ENCODE results near the gene GRK5.

Gene GRK5

DNA sequence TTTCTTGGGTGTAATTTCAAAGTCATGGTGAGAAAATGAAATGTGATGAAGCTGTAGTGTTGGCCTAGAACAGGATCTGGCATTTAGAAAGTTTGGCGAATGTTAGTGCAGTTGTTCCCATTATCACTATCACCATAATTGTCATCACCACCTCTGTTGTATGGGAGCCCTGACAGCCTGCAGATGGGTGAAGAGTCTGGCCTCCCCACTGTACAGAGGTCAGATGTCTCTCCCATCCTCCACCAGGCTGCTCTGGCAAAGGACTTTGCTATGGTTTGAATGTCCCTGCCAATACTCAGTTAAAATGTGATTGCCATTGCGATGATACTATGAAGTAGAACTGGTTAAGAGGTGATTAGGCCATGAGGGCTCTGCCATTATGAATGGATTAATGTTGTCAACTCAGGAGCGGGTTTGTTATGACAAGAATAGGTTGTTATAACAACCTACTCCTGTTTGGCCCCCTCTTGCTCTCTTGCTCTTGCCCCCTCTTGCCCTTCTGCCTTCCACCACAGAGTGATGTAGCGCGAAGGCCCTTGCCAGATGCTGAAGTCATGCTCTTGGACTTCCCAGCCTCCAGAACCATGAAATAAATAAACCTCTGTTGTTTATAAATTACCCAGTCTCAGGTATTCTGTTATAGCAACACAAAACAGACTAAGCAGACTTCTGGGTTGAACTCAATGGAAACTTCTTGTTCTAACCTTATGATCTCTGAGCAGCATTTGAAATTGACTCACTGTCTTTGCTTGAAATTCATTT lies 90.0 kb downstream of the GRK5 start:
- no peak for DNase-seq (ENCODE audit: low read depth in 2 of 2)

DNA sequence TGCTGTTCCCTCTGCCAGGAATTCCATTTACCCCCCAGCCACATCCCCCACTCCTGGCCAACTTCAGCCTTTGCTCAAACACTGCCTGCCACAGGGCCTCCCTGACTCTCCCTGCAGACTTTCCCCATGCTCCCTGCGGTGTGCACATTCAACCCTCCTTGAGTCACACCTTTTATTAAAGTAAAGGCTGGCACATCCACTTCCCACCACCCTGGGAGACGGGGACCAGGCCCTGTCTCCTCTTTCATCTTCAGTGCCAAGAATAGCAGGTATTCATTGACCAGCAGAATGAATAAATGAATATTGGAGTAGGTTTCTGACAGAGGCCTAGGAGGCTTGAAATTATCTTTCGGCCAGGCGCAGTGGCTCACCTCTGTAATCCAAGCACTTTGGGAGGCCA lies 91.4 kb downstream of the GRK5 start:
- DNase-seq (ENCODE audit: low read depth in 2 of 2) = no peak

DNA sequence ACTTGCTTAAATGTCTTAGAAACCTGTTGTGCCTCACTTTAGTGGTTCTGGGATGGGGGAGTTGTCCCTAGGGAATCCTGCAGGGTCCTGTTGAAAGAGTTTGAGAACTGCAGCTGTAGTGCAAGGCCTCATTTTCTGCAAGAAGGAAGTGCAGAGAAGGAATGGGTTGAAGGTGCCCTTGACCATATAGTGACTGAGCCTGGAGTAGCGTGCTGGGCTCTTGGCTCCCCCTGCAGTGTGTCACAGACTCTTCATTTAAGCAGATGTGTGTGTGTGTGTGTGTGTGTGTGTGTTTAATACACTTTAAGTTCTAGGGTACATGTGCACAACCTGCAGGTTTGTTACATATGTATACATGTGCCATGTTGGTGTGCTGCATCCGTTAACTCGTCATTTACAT lies 92.2 kb downstream of the GRK5 start:
- DNase-seq (ENCODE audit: low read depth in 2 of 2) = peak in 1 of 2 experiments; percentile 13

DNA sequence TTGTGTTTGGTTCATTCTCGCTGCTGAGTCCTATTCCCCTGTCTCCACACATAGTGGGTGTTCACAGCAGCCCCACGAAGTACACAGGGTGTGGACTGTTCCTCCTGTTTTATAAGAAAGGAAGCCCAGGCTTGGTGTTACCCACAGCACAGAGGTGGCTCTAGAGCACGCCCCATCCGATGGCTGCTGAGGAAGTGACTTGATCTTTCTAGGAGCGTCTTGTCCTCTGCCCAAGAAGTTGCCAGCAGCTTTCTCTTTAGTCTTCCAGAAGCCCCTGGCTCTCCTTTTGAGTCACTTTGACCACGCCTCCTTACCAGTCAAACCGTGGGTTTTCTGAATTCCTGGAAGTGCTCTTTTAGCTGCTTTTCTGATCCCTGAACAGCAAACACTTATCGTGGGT lies 94.0 kb downstream of the GRK5 start:
- no peak for DNase-seq (ENCODE audit: low read depth in 2 of 2)

DNA sequence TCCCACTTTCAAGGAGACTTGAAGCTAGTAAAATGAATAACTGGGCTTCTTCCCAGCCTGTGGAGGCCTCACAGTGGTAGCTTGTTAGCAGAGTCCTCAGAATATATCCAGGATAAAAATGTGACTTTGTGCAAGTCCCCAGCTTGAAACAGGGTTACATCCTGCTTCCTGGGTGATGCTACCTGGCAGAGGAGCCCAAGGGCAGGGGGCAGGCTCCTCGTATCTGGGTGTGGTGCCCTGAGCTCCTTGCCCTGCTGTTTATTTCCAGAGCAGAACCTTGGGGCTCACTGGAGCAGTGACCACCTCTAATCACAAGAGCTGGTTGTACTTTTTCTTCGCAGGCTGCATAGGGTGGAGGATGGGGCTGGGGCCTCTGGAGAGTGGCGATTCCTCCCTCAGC lies 94.8 kb downstream of the GRK5 start:
- no peak for DNase-seq (ENCODE audit: low read depth in 2 of 2)

DNA sequence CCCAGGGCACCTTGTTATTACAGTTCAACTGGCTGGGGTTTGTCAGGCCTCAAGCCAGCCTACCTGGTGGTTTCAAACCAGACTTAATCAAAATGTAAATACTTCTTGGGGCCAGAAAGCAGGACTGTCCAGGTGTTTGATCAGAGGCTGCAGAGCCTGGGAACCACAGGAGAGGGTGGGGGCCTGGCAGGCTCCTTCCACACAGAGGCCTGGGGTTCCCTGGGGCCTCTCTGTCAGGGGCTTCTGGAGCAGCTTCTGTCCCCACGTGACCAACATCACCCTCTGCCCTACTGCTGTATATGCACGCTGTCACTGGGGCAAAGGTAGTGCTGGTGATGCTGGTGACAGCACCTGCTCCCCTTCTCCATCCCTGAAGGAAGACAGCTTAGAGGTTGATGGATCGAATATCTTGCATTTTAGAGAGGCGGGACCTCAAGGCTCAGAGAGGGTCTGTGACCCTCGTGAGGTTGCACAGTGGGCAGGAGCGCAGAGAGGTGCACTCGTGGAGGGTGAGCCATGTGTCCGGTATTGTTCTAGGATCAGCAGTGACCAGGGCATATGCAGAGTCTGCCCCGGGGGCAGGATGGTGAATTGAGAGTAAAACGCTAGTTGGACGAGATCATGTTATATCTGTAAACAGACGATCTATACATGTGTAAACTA lies 95.4 kb downstream of the GRK5 start:
- no peak for DNase-seq (ENCODE audit: low read depth in 2 of 2)

DNA sequence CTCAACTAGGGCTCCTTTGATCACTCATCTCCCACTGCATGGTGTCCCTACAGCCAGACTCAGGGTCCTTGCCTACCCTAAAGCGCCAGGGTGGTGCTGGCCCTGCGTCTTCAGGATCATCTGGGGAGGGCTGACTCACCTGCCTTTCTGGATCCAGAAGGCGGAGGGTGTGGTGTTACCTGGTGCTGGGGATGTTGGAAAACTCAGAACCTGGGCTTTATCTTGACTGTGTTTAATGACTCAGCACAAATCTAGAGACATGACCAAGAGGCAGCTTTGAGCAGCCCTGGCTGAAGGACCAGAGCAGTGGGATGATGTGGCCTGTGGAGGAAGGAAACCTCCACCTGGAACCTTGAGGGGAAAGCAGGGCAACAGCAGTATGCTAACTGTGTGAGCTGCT lies 96.5 kb downstream of the GRK5 start:
- DNase-seq (ENCODE audit: low read depth in 2 of 2) = no peak

DNA sequence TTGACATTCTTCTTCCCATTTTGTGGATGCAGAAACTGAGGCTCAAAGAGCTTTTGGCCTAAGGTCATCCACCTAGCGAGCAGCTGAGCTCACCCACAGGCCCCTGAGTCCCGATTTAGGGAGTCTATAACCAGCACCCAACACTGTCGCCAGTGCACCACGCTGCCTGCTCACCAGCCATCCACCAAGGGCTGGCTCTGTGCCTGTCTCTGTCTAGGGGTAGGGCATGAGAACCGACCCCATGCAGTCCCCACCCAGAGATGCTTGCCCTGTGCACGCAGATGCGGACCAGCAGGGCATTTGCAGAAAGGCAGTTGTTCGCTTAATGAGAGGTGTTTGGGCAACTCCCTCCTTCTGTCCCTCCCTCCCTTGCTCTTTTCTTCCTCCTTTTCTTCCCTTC lies 97.2 kb downstream of the GRK5 start:
- no peak for DNase-seq (ENCODE audit: low read depth in 2 of 2)

DNA sequence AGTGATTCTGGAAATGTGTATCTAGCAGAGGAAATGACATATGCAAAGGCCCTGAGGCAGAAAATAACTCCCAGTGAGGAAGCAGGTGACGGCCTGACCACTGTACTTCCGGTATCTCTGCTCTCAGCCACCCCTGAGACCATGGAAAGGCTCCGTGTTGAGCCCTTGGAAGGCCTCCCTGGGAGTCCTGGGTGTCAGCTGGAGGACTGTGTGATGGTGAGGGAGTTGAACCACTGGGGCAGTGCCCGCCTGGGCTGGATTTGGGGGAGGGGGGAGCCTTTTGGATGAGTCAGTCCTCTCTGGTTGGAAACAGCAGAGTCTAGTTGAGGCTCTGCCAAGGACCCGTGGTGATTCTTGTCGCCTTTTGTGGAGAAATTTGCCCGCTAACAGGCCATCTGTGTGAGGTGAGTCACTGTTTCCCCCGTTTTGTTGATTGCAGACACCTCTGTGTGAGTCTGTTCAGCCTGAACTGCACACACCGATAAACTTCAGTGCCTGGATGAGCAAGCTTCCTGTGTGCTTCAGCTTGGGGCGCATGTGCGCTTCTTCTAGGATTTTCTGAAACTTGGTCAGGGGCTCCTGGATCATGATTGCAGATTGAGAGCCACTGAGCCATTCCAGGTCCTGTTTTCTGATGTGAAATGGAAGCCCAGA lies 98.6 kb downstream of the GRK5 start:
- DNase-seq (ENCODE audit: low read depth in 2 of 2) = peak; percentile 93 to 94

DNA sequence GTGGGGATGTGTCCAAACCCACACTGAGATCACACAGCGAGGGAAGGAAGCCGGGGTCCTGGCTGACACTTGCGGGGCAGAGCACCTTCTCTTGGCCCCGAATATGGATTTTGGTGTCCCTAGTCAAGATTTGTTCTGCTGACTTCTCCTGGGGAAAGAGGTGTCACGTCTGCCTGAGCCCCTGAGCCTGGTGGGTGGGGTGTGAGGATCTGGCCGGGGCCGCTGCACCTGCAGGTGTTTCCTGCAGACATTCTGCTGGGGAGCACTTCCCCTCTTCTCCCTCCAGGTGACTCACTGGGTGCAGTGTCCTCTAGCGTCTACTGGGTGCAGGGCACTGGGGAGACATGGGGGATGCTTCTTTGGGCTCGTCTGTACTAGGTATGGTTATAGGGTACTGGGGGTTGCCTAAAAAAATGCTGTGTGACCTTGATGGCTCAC lies 99.2 kb downstream of the GRK5 start:
- no peak for DNase-seq (ENCODE audit: low read depth in 2 of 2)

DNA sequence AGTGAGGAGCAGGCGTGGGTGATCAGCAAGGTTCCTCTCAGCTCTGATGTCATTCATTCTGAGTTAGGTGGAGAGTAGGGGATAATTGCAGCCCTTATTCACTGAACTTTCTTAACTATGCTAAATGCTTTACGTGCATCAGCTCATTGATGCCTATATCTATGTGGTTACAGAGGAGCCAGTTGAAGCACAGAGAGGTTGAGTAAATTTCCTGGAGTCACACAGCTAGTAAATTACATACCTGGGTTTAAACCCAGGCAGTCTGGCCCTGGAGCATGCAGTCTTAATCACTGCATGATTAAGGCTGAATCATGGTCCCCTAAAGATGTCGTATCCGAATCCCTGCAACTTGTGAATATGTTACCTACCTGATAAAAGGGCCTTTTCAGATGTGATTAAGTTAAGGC lies 99.6 kb downstream of the GRK5 start:
- DNase-seq (ENCODE audit: low read depth in 2 of 2) = no peak

DNA sequence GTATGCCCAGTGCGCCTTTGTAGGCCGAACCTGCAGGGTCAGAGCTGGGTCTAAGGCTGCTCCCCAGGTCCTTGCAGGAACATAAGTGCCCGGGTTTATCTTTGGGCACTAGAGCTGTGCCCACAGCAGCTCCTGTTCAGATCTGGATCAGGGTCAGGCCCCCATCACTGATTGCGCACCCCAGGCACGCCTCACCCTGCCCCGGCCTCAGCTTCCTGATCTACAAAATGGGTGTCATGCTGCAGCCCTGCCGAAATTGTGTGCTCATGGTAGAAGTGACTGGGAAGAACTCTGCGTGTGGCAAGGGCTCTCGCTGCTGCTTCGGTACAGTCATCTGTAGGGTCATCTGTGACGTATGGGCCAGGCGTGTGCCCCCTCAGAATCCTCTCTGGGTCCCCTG lies 100.7 kb downstream of the GRK5 start:
- no peak for DNase-seq (ENCODE audit: low read depth in 2 of 2)

DNA sequence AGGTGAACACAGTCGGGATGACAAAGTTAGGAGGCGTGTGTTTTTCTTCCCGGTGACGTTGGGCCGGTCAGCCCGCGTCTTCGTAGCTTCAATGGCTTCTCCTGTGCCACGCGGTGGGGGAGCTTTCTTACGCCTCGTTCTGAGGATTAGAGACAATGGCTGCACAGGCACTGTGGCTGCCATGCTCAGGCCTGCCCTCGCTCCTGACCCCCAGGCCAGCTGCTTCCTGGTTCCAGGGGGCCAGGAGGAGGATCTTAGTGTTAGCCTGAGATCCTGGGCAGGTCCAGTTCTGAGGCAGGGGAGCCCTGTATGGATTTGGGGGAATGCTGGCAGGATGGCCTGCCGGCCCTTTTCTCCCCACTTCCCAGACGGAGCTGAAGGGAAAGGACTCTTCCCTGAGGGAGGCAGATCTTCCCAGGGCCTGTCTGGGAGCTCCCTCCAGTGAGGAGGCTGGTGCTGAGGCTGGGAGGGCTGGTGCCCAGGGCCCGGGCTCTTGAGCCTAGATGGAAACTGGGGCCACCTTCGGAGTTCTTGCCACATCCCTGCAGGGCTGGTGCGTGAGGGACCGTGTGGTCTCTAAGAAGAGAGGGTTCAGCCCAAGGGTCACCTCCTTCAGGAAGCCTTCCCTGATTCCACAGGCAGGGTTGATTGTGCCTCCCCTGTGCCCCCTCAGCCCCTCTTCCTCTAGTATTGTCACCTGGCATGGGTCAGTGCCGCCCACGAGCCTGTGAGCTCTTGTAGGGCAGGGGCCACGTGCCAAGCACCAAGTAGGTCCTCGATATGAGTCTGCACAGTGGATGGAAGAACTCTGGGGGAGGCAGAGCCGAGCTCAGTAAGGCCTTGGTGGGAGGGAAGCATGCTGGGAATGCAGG lies 101.4 kb downstream of the GRK5 start:
- DNase-seq (ENCODE audit: low read depth in 2 of 2) = no peak

DNA sequence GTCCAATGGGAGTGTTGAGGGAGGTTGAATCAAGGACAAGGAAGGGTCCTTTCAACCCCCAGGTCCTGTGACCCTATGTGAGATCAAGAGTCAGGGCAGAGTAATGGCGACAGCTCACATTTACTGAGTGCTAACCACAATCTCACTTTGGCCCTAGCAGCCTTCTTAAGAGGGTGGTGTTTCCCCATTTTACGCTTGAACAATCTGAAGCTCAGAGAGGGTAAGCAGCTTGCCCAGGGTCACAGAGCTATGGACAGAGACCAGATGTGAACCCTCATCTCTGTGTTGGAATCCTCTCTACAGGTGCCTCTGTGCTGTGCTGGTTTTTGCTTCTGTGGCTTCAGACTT lies 102.0 kb downstream of the GRK5 start:
- no peak for DNase-seq (ENCODE audit: low read depth in 2 of 2)

DNA sequence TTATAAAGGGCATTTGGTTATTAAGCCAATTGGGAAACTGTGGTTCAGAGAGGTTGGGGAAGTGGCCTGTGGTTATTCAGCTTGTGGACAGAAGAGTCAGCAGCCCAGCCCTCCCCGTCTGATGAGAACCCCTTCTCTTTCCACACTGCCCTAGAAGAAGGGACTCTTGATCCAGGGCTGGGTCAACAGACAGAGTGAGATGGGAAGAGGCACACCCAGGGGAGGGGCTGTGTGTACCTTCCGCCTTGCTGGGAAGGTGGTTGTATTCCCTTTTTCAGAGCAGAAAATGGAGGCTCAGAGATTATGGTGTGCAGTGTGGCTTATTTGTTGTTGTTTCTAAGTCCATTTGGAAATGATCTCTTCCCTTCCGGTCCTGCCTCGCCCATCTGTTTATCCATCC lies 103.4 kb downstream of the GRK5 start:
- DNase-seq (ENCODE audit: low read depth in 2 of 2) = no peak

DNA sequence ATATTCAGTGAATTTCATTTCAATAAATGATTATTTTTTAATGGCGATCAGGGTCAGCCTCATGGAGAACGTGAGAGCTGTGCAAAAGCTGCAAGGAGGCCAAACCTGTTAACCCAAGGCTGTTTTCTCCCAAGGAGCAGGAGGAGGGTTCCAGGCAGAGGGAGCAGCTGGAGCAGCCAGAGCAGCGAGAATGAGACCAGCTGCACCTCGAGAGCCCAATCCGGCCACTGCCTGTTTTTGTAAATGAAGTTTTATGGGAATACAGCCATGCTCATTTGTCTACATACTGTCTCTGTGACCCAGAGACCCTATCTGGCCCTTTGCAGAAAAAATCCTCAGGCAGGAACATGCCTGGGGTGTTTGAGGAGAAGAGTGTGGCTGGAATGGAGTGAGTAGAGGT lies 104.9 kb downstream of the GRK5 start:
- no peak for DNase-seq (ENCODE audit: low read depth in 2 of 2)

DNA sequence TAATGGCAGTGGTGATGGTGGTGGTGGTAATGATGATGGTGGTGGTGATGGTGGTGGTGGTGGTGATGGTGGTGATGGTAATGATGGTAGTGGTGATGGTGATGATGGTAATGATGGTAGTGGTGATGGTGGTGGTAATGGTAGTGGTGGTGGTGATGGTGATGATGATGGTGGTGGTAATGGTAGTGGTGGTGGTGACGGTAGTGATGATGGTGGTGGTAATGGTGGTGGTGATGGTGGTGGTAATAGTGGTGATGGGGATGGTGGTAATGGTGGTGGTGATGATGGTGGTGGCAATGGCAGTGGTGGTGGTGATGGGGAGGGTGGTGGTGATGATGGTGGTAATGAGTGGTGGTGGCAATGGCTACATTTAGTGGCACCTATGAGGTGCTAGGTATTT lies 105.7 kb downstream of the GRK5 start:
- no peak for DNase-seq (ENCODE audit: low read depth in 2 of 2)

DNA sequence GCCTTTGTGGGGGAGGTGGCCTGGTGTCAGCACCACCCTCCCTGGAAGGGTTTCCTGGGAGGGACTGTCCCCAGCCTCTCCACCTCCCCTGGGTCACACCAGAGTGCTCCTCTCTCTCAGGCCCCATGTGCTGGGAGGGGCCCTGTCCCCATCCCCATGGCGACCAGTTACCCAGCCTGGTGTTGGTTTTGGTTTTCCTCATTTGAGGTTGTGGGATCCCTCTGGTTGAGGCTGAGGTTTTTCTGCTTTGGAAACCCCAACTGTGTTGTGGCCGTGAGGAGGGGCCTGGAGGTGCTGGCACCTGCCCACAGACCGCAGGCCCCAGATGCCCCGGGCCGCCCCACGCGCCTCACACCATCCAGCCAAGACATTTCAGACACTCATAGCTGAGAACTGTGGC lies 106.3 kb downstream of the GRK5 start:
- no peak for DNase-seq (ENCODE audit: low read depth in 2 of 2)

DNA sequence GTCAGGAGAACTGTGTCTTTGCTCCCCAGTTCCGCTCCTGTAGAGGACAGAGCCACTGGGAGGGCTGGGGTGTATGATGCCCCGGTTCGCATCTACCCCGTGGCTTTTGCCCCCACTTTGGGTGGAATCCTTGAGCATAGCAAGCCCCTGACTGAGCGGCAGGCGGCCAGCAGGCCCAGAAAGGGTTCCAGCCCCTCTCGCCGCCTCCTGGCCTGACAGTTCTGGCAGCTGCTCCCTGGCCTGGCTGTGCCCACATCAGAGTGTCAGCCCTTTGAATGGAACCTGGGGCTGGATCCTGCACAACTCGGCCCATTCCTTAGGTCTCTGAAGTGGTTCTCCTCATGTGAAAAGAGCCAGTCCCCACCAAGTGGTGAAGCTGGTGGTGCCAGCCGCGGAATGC lies 106.7 kb downstream of the GRK5 start:
- DNase-seq (ENCODE audit: low read depth in 2 of 2) = no peak

DNA sequence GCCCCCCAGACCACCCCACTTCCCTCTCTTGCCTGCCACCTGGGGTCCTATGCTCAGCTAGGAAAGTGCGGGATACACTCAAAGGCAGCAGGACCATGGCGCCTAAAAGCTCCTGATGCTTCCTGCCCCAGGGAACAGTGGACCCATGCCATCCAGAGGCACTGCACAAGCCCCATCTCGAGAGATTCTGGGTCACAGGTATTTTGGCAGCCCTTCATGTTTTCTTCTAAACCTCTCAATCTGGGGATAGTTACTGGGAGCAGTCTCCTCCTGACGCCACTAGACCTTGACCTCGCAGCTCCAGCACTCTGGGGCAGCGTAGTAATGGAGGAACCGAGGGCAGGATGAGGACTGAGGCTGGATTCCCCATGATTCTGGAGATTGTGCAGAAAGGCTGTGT lies 107.1 kb downstream of the GRK5 start:
- DNase-seq (ENCODE audit: low read depth in 2 of 2) = no peak

DNA sequence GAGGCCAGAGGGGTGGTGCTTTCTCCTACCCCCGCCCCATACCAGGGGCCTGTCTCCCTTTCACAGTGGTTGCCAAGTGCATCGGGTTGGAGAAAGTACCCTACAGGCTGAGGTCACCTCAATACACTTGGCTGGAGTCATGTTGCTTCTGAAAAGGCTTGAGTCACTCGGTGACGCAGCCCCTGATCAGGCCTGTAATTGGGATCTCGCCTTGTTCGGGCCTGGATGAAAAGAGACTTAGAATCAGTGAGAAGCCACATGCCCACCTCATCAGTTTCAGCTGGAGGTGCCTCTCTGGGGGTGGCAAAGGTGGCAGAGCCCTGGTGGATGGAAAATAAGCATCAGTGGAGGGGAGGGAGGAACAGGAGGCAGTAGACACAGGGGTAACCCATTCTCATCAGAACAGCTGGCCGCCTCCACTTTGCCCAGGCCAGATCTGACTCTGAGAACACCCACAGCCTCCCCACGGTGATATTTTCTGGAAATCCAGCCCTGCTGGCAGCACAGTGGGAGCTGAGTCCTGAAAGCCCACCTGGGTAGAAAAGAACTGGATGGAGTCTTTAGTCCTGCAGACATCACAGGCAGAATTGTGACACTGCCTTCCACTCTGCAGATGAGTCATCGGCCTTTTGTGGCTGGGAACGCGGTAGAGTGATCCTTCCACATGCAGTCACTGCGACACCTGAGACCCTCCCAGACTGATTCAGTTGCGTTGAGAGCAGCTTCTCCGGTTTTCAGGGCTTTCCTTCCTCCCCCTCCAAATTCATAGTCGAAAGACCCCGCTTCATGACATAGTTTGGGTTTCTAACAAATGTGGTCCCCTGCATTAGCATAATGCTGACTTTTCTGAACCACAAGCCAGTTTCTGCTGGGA lies 108.0 kb downstream of the GRK5 start:
- peak in 1 of 2 experiments; percentile 51 for DNase-seq (ENCODE audit: low read depth in 2 of 2)

Measured in fibroblast of skin of left biceps (primary cell).